Adipose tissue (tissue), 3 donors: ENCODE data around the gene GRK5. TPM values are rescaled to one million over a fixed set of nuclear protein-coding genes. Genes with fewer than 3 reads are reported as not detected.
"Not testable (repeated sequence)": the region's sequence is repeated elsewhere in the genome, so short reads cannot be mapped to it uniquely, and the experiment has no call there.

Experiments used
- H3K27ac ChIP-seq: one replicate; pipeline ENCODE4 v1.5.1; 2013; ENCODE audit warnings: low read depth, low read length
- WGBS, 3 donors: extraction: QIAGEN DNeasy Blood & Tissue Kit; methylation state at CpG; one replicate each; pipeline ENCODE4 v1.1.7; 2013; 5-methylcytosine and 5-hydroxymethylcytosine counted together
- polyA plus RNA-seq, 3 donors: library from polyadenylated mRNA; stranded (reverse); fragments of 200-250 nt; gene quantifications; one replicate each; pipeline ENCODE4 v1.2.3, GENCODE V29; 2013
- donor health status: healthy with polysubstance abuse.
- donor health status: Bipolar disorder and iron deficiency.
- donor health status: healthy.

The GRK5 gene
- polyA plus RNA-seq, 3 donors, result 3.2 to 38.5 (median 20.8) TPM

GRCh38 chr10:119239630-119240029, 32.3 kb downstream of the GRK5 start:
- H3K27ac ChIP-seq, result not testable (repeated sequence)
- 94 to 95% (median 95%) methylated on average over 4 of the region's 4 CpGs for WGBS, 3 donors

- no peak overlapping the region for H3K27ac ChIP-seq
- WGBS, 3 donors, result 84 to 89% (median 85%) methylated on average over 12 of the region's 12 CpGs
Observed at GRCh38 chr10:119241066-119241465, 33.7 kb downstream of the GRK5 start.

- 79 to 92% (median 90%) methylated on average over 7 of the region's 7 CpGs for WGBS, 3 donors
- H3K27ac ChIP-seq, result no peak overlapping the region
Observed at GRCh38 chr10:119242186-119242585, 34.8 kb downstream of the GRK5 start.

DNA sequence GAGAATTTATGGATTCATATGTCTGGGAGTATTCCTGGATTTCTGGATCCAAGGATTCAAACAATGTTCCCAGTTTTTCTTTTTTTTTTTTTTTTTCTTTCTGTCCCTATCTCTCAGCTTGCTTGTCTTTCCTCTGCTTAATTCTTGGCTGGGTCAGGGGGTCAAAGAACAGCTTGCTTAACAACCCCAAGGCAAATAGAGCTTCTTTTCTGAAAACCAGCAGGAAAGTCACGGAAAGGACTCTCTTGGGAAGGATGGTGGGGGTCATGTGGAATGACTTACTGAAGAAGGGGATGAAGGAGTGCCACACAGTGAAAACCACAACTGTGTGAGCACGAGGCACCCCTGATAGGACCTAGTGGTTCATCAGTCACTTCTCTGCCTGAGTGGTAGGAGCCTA, 36.1 kb downstream of the GRK5 start:
- WGBS, 3 donors, result 61 to 71% (median 63%) methylated on average over 2 of the region's 2 CpGs
- H3K27ac ChIP-seq, result no peak overlapping the region

GRCh38 chr10:119243967-119244366, 36.6 kb downstream of the GRK5 start:
- WGBS, 3 donors, result 83 to 88% (median 88%) methylated on average over 1 of the region's 1 CpG

GRCh38 chr10:119245272-119245671, 37.9 kb downstream of the GRK5 start:
- H3K27ac ChIP-seq, result no peak overlapping the region
- WGBS, 3 donors, result 92 to 97% (median 93%) methylated on average over 5 of the region's 5 CpGs

More at GRCh38 chr10:119243967-119244366, 36.6 kb downstream of the GRK5 start:
- H3K27ac ChIP-seq, result no peak overlapping the region

DNA sequence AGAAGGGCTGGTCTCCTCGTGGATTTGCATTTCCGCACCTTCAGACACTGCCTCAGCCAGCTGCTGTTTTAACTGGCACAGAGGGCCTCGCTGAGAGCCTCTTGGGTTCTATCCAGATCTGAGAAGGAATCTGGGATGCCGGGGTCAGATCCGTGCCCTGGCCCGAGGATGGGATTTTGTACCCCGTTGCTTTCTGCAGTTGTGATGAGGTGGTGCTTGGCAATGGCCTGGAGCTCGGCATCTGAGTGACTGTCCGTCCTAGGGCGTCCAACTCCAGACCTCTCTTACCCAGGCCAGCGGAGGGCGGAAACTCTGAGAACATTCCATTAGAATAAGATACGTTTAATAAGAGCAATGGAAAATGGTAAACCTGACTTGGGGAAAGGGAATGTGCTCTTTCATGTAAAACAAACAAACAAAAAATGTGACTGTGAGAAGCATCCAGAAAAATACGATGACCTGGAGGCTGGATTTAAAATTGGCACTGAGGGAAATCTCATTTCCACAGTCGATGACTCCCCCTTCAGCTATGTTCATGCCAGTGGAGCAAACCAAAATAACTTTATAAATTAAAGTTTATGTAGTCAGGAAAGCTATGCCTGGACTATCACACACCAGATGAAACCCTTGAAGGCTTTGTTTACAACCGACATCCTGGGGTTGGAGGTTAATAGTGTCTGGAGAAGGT, 39.6 kb downstream of the GRK5 start:
- H3K27ac ChIP-seq, result no peak overlapping the region
- WGBS, 3 donors, result 59 to 78% (median 60%) methylated on average over 16 of the region's 16 CpGs

DNA sequence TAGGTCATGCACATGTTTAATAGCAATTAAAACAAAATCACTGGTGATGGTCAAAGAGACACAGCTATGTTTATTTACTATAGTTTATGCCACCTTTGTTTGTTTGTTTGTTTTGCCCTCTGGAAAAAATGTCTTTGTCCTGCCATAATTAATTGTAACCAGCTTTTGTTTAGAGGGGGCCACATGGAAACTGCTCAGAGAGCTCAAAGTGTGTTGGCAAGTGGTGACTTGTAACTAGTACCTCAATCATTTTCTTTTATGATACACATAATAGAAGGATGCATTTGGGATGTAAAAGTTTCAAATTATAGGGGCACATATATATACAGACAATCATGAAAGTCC, 40.2 kb downstream of the GRK5 start:
- H3K27ac ChIP-seq, result no peak overlapping the region

DNA sequence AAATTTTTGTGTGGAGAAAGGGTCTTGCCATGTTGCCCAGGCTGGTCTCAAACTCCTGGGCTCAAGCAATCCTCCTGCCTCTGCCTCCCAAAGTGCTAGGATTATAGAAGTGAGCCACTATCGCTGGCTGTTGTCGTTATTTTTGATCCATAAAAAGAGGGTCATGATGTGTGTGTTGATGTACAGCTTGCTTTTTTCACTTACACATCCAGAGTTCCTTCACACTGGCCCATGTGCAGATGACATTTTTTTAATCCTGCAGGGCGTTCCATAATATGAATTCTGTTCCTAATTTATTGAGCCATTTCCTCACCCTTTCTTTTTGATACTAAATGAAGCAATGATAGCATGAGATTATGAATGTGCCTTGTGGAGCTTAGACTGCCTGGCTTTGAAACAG, 40.8 kb downstream of the GRK5 start:
- H3K27ac ChIP-seq, result no peak overlapping the region

DNA sequence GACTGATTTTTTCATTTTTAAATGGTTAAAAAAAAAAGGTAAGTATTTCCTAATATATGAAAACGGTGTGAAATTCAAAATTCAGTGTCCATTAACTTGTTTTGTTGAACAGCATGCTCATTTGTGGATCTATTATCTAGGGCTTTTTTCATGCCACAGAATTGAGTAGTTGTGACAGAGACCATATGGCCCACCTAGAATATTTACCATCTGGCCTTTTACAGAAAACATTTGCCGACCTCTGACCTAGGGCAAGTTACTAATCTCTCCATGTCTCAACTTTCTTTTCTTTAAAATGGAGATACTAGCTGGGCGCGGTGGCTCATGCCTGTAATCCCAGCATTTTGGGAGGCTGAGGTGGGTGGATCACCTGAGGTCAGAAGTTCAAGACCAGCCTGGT, 41.3 kb downstream of the GRK5 start:
- WGBS, 3 donors, result 93 to 98% (median 95%) methylated on average over 4 of the region's 4 CpGs
- no peak overlapping the region for H3K27ac ChIP-seq

More for the DNA sequence above, 40.8 kb downstream of the GRK5 start:
- whole genome bisulfite sequencing, 3 donors, result 90 to 94% (median 92%) methylated on average over 3 of the region's 3 CpGs

DNA sequence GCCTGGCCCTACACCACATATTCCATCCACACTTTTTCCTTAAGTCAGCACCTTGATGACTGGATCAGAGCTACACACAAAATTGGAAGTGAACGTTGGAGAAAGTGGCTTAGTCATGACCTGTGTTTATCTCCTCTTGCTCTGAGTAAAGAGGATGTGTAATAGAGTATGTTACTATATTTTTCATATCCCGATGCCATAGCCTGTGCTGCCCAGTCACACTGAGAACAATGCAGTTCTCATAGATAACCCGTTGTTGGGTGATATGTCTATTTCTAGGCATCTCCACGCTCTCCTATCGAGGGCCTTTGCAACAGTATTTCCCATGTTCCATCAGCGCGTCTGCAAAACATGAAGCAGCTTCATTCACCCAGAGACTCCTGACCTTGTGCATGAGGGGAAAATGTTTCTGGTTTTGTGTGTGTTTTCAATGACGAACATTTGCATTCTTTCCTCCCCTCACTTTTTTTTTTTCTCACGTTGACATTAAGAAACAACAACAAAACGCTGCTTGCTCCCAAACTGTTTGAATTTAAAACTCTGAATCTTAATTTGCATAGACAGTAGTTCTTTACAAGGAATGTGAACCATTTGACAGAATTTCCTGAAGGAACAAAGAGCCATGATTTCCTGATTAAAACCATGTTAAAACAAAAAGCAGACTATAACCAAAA, 43.4 kb downstream of the GRK5 start:
- H3K27ac ChIP-seq, result no peak overlapping the region
- 47 to 75% (median 51%) methylated on average over 10 of the region's 10 CpGs for WGBS, 3 donors

DNA sequence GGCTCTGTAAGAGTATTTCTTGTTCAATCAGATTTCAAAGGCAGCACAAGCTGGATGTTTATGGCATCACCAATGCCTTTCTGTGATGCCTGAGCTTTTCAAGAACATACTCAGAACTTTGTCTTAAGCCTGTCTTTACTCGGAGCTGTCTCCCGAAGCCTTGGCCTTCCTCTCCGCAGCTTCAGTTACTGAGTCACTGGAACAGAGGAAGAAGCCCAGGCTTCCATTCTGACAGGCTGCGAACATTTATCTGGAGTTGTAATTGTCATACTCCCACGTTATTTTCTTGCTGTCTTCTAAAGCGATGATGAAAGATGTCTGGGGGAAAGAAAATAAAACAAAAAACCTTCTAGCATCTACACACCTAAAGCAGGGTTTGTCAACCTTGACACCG, 43.9 kb downstream of the GRK5 start:
- WGBS, 3 donors, result 43 to 73% (median 60%) methylated on average over 7 of the region's 7 CpGs
- no peak overlapping the region for H3K27ac ChIP-seq

- 77 to 83% (median 80%) methylated on average over 8 of the region's 8 CpGs for WGBS, 3 donors
- no peak overlapping the region for H3K27ac ChIP-seq
Observed at GRCh38 chr10:119252051-119252465, 44.7 kb downstream of the GRK5 start.

- 90 to 92% (median 91%) methylated on average over 10 of the region's 10 CpGs for WGBS, 3 donors
- no peak overlapping the region for H3K27ac ChIP-seq
Observed at GRCh38 chr10:119252470-119253151, 45.2 kb downstream of the GRK5 start.

- no peak overlapping the region for H3K27ac ChIP-seq
- WGBS, 3 donors, result 48 to 73% (median 57%) methylated on average over 16 of the region's 16 CpGs
Observed at GRCh38 chr10:119253433-119254174, 46.2 kb downstream of the GRK5 start.

- peak overlapping the region; percentile 44 for H3K27ac ChIP-seq
- 55 to 80% (median 58%) methylated on average over 3 of the region's 3 CpGs for WGBS, 3 donors
Observed at GRCh38 chr10:119254335-119254734, 47.0 kb downstream of the GRK5 start.

GRCh38 chr10:119256030-119256429, 48.7 kb downstream of the GRK5 start:
- WGBS, 3 donors, result 88 to 96% (median 96%) methylated on average over 8 of the region's 8 CpGs
- no peak overlapping the region for H3K27ac ChIP-seq

DNA sequence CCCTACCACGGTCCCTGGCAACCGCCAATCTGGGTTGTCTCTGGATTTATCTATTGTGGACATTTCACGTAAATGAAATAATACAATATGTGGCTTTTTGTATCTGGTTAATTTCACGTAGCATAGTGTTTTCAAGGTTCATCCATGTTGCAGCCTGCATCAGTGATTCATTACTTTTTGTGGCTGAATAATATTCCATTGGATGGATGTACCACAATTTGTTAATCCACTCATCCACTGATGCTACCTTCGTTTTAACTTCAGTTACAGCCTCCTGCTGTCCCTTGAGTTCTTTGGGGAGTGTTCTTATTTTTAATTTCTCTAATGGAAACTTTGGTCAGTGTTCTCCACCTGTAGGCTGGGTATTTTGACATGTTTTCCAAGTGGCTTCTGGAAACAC, 49.5 kb downstream of the GRK5 start:
- H3K27ac ChIP-seq, result no peak overlapping the region
- 94 to 98% (median 97%) methylated on average over 5 of the region's 5 CpGs for WGBS, 3 donors

DNA sequence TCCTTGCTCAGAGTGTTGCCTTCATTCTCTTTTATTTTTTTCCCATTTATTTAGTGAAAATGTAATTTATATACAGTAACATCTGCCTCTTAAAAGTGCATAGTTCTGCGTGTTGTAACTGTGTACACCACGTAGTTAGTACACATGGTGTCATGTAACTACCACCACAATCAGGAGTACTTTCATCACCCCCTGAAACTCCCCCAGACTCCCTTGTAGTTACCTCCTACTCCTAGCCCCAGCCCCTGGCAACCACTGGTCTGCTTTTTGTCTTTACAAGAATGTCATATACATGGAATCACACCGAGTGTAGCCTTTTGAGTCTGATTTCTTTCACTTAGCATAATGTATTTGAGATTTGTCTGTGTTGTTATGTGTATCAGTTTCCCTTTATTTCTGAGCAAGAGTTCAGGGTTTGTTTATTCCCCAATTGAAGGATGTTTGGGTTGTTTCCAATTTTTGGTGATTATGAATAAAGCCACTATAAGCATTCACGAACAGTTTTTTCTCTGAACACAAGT, 50.6 kb downstream of the GRK5 start:
- 67 to 84% (median 68%) methylated on average over 4 of the region's 4 CpGs for WGBS, 3 donors
- no peak overlapping the region for H3K27ac ChIP-seq
